Bronchial epithelial cell (primary cell): ENCODE results near the gene STK32C. TPM values are rescaled to one million over a fixed set of nuclear protein-coding genes. Genes with fewer than 3 reads are reported as not detected.

Experiments
- DNase-seq: peaks from one replicate; pipeline ENCODE4 v3.0.0-alpha.2; 2010; ENCODE audit warnings: low read depth
- FAIRE-seq: peaks from 2 replicates; lab custom pipeline; 2011; peaks lifted over from hg19 to GRCh38; lab: Jason Lieb, UNC
- H3K27me3 ChIP-seq: 2 replicates; pipeline ENCODE4 v1.5.1; 2011; ENCODE audit warnings: low read length; ENCODE audit not compliant: control insufficient read depth, insufficient read depth
- H3K36me3 ChIP-seq: 2 replicates; pipeline ENCODE4 v1.5.1; 2011; ENCODE audit warnings: low read length; ENCODE audit not compliant: control insufficient read depth, insufficient read depth
- H3K4me3 ChIP-seq: 2 replicates; pipeline ENCODE4 v1.5.1; 2011; ENCODE audit warnings: mild to moderate bottlenecking, low read depth, low read length, control low read depth
- CTCF ChIP-seq: IDR thresholded peaks from 2 replicates; pipeline ENCODE4 v1.5.1; 2011; ENCODE audit warnings: mild to moderate bottlenecking, moderate library complexity, low read length, control low read depth, inconsistent platforms; ENCODE audit not compliant: insufficient read depth, severe bottlenecking
- total RNA-seq: library from RNA; depleted of rRNA; stranded (reverse); fragments of >200 nt; gene quantifications from 2 replicates; pipeline ENCODE4 v1.2.1, GENCODE V29; 2014

The STK32C gene
- total RNA-seq, 1 donor from 2014 or later: 9.7 TPM

- no peaks in the 10 kb centered on the region for H3K27me3 ChIP-seq
- DNase-seq (no peak), FAIRE-seq (peak; percentile 40)
- no peak for TF ChIP-seq CTCF
- H3K4me3 ChIP-seq: no peak overlapping the region
- no peaks in the 10 kb centered on the region for H3K36me3 ChIP-seq
Observed at GRCh38 chr10:132233501-132234085, 74.2 kb downstream of the STK32C start.

DNA sequence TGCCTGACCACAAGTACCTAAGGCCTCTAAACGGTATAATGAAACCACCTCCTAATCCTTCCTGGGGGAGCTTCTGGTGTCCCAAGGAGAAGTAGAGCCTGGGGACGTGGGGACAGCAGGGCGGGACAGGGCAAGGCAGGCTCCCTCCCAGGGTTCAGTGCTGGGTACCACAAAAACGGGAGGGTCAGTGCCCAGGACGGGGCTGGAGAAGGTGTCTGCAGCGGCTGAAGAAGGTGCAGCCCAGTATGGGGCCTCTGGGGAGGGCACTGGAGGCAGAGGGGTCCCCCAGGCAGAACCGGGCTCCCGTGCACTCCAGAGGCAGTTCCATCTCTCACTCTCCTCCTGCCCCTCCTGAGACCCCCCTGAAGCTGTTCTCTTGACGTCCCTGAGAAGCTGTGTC lies 74.8 kb downstream of the STK32C start:
- FAIRE-seq (no peak), DNase-seq (no peak)
- Histone ChIP-seq H3K36me3 (no peaks in the 10 kb centered on the region), H3K4me3 (no peak overlapping the region), H3K27me3 (no peaks in the 10 kb centered on the region)
- TF ChIP-seq CTCF: no peak

DNA sequence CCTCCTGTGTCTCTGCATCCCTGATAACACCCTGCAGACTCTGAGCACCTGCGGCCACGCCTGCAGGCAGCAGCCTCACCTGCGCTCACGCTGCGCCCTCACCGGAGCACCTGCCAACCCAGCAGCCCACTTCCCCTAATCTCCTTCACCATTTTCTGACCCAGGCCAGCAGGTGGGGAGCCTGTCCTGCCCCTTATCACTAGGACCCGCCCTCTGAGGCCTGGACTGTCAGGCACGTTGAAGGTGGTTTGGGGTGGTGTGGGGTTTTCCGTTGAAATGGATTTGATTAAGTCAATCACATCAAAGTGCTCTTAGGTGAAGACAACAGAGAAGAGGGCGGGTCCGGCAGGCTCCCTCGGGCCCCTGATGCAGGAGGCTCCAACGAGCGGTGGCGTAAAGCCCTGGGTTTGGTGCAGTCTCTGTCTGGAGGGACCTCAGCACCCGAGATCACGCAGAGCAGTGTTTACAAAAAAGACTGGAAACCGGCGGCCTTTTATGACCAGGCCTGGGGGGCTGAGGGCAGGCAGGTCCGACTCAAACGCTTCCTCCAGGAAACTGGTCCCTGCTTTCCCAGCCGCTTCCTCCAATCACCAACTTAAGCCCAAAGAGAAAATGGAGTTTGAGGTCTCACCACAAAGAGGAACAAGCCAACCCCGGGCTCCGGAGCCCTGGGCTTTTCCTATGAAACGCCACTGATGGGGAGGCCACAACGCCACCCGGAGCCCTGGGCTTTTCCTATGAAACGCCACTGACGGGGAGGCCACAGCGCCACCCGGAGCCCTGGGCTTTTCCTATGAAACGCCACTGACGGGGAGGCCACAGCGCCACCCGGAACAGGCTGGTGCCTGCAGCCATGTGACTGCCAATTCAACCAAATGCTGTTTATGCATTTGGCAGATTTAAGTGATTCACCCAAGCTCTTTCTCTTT lies 75.5 kb downstream of the STK32C start:
- no peaks in the 10 kb centered on the region for H3K36me3 ChIP-seq
- no peak for TF ChIP-seq CTCF
- no peak overlapping the region for H3K4me3 ChIP-seq
- H3K27me3 ChIP-seq: no peaks in the 10 kb centered on the region
- FAIRE-seq (no peak), DNase-seq (no peak)

DNA sequence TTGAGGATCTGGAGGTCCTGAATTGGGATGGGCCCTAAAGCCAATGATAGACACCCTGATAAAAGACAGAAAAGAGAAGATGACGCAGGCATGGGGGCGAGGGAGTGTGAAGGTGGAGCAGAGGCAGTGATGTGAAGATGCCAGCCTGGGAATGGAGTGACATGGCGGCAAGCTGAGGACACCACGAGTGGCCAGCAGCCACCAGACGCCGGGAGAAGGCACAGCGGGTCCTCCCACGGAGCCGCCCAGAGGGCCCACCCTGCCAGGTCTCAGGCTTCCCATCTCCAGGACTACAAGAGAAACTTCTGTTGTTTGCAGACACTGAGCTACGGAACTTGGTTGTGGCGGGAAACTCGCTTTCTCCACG lies 76.1 kb downstream of the STK32C start:
- FAIRE-seq: no peak
- DNase-seq: no peak
- Histone ChIP-seq H3K27me3 (no peaks in the 10 kb centered on the region), H3K4me3 (no peak overlapping the region), H3K36me3 (no peaks in the 10 kb centered on the region)
- TF ChIP-seq CTCF: no peak

GRCh38 chr10:132230557-132231210 lies 77.1 kb downstream of the STK32C start:
- FAIRE-seq: no peak
- Histone ChIP-seq H3K36me3 (no peaks in the 10 kb centered on the region), H3K27me3 (no peaks in the 10 kb centered on the region), H3K4me3 (no peak overlapping the region)
- TF ChIP-seq CTCF: no peak
- DNase-seq: no peak
